Right ventricle myocardium superior (tissue), 1 donor: ENCODE results near the gene MAP2K5. TPM values are rescaled to one million over a fixed set of nuclear protein-coding genes. Genes with fewer than 3 reads are reported as not detected.
A peak's percentile ranks its signal among the peaks of the same experiment; 100 is the strongest.

Experiments
- ATAC-seq: fragments of 200-7000 bp; cut with Tn5 transposase; one replicate; pipeline ENCODE4 v1.9.1; 2020; ENCODE audit warnings: mild to moderate bottlenecking; ENCODE audit not compliant: poor library complexity
- DNase-seq: peaks from one replicate; pipeline ENCODE4 v3.0.0-alpha.2; 2020
- intact Hi-C: fragments of 100-400 bp; cut with DNase I; formaldehyde crosslinking; loops from one replicate; pipeline ENCODE4 v1.11.2; 2022
- total RNA-seq: library from RNA; stranded (reverse); fragmentation: NEBNext Ultra II Directional; extraction: Animal tissue kit (Norgen Biotek cat#: 25700); gene quantifications from one replicate; pipeline ENCODE4 v1.2.1, GENCODE V29; 2021
- donor health status: DM: no; HTN: yes; CAD: no; lungs with severe emphysema.

Gene MAP2K5
- total RNA-seq, 1 donor from 2014 or later: 18.8 TPM

DNA sequence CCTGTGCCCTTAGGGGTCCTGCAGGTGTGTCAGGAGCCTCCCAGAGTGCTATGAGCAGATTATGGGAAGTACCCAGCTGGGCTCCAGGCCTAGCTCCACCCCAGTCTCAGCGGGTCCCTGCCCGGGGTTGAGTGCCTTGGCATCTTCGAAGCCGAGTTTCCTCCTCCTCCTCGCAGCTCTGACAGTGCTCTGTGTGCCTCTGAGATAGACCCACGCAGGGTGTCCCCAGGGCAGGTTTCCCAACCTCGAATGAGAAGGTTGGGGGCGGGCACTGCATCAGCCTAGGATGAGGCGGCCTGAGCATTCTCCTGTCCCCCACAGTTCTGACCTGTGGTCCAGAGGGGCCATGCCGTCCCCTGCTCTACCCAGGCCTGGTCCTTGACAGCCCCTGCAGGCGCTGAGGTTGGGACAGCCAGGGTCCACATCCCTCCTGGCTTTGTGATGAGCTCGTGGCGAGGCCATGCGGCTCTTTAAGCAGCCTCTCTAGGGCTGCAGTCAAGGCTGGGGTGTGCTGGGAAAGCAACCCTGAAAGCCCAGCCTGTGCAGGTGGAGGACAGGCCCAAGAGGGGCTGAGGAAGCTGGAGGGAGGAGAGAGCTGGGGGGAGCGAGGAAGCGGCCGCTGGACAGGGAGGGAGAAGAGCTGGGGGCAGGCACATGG is 262.6 kb downstream of the MAP2K5 start:
- ATAC-seq: no peak
- no peak for DNase-seq
- intact Hi-C loops: no loop called here

DNA sequence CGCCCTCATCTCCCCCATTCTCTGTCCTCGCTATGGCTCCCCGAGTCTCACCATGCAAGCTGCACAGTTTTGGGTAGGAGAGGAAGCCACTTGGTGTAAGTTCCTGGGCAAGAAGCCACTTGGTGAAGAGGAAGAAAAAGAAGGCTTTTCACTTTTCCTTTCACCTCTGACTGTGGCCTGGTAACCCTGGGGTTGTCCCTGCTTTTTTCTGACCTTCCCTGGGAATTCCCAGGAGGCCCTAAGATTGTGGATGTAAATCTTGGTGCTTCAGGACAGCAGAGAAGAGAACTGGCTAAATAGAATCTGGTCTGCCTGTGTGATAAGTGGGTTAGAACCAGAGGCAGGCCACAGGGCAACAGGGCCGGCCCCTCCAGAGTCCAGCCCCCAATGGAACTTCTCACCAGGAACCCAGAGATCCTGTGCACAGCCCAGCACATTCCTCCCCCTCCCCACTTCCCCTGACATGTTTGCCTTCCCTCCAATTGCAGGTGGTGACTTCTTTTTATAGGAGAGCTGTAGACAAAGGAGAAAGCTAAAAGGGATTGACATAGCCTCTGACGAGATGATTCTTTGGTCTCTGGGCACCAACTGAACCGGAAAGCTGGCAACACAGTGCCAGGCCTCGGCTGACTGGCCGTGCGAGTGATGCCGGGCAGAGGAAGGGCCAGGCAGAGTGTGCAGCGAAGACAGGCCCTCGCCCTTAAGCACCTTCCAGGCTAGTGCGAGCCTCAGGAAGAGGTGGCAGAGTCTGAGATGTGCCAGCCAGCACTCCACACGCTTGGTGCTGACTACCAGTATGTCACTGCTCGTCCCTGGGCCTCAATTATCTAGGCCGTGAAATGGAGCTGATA is 263.4 kb downstream of the MAP2K5 start:
- ATAC-seq (no peak), DNase-seq (no peak)
- intact Hi-C loops: no loop called here

GRCh38 chr15:67806536-67806935 is 264.0 kb downstream of the MAP2K5 start:
- intact Hi-C loops: no loop called here

DNA sequence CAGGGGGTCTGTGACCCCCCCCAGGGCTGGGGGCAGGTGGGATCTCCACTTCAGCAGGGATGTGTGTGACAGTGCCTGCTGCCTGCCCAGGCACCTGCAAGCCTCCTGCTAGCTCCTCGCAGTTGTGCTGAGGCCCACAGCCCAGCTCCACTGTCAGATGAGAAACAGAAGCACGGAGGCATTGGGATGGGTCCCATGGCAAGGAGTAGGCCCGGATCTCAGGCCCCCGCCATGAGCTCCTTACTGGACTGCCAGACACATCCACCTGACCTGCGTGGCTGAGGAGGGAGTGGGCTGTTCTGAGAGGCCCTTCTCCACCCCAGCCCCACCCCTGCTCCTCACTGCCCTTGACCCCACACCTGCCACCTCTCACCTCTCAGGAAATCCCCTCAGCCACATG is 264.6 kb downstream of the MAP2K5 start:
- DNase-seq (no peak), ATAC-seq (no peak)
- intact Hi-C loops: no loop called here

More at GRCh38 chr15:67806536-67806935, 264.0 kb downstream of the MAP2K5 start:
- ATAC-seq (no peak), DNase-seq (no peak)

DNA sequence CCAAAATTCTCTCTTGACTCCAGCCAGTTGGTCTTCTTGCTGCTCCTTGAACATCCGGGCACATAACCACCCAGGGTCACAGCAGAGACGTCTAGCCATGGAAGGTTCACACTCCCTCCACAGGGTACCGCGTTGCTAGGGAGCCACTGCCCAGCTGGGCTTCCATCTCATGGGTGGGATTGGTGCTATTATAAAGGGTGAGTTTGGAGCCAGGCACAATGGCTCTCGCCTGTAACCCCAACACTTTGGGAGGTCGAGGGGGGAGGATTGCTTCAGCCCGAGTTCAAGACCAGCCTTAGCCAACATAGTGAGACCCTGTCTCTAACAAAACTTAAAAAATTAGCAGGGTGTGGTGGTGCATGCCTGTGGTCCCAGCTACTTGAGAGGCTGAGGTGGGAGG is 265.3 kb downstream of the MAP2K5 start:
- intact Hi-C loops: no loop called here
- ATAC-seq (no peak), DNase-seq (no peak)

- ATAC-seq (no peak), DNase-seq (no peak)
- intact Hi-C loops: no loop called here
Measured at GRCh38 chr15:67808821-67809220, 266.3 kb downstream of the MAP2K5 start.

DNA sequence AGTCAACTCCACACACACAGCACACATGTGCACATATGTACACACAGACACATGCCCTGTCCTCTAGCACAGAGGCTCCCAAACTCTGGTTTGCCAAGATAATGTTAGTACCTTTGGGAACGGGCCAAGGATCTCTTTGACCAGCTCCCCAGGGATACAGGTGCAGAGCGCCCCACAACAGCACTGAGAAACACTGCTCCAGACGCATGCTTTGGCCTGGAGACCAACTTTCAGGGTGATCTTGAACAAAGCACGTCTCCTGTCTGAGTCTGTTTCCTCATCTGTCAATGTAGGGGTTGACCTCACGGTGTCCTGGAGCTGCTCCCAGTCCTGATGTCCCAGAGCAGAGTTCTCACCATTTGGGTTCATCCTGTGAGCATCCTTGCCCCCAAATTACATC is 266.9 kb downstream of the MAP2K5 start:
- intact Hi-C loops: no loop called here
- ATAC-seq (no peak), DNase-seq (no peak)

GRCh38 chr15:67809866-67810265 is 267.4 kb downstream of the MAP2K5 start:
- intact Hi-C loops: no loop called here
- DNase-seq: no peak
- ATAC-seq: no peak

- DNase-seq (no peak), ATAC-seq (no peak)
- intact Hi-C loops: no loop called here
Measured at GRCh38 chr15:67812241-67812644, 269.7 kb downstream of the MAP2K5 start.

DNA sequence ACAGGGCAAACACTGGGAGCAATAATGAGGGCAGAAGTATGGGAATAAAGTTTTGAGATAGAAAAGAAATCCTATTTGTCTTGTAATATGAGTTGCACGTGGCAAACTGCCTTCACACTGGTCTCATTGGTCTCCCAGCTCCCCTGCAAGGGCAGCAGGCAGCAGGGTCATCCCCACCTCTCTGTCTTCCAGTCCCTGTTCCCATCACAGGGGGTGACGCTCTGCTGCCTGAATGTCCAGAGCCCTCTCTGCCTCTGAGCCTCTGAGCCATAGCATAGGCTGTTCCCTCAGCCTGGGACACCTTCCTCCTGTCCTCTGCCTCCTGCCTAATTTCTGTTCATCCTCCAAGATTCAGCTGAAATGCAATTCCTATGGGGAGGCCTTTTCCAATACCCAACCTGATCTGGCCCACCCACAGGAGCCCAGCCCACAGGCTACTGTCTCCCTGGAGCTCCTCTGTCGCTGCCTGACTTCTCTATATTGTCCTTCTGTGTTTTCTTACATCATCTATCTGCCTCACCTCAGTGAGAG is 270.7 kb downstream of the MAP2K5 start:
- DNase-seq (no peak), ATAC-seq (no peak)
- intact Hi-C loops: no loop called here

- no peak for DNase-seq
- no peak for ATAC-seq
- intact Hi-C loops: no loop called here
Measured at GRCh38 chr15:67815036-67815592, 272.6 kb downstream of the MAP2K5 start.

- DNase-seq (no peak), ATAC-seq (no peak)
- intact Hi-C loops: no loop called here
Measured at GRCh38 chr15:67816668-67817067, 274.2 kb downstream of the MAP2K5 start.

DNA sequence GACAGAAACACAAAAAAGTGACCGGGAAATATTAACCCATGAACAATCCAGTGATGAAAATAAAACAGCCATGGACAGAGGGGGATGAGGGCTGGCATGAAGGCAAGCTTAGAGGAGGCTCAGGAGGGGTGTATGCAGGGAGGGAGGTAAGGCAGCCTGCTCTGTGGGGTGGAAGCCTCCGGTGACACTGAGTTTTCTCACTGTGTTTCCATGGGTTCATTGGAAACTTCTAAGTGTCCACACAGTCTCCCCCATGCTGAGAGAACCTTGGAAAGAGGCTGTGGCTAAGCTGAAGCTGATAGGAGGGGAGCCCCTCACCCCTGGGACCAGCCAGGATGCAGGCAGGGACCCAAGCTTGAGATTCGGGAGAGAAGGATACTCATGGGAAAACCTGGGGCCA is 276.0 kb downstream of the MAP2K5 start:
- DNase-seq (no peak), ATAC-seq (no peak)
- intact Hi-C loops: no loop called here

DNA sequence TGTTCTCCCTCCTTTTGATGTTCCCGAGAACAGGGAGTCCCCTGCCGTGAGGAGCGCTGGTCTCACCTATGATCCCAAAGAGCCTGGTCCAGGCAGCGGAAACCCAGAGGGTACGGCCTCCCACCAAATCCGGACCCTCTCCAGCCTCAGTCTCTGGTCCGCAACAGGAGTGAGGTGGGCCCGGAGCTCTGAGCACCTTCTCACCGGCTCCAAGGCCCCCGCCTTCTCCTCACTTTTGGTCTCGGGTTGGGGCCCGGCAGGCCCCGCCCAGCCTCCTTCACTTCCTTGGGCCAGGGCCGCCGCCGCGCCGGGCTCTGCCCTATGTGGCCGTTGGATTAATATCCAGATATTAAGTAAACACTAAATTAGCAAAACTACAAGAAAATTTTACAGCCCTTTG is 277.1 kb downstream of the MAP2K5 start:
- DNase-seq (no peak), ATAC-seq (no peak)
- intact Hi-C loops: no loop called here

DNA sequence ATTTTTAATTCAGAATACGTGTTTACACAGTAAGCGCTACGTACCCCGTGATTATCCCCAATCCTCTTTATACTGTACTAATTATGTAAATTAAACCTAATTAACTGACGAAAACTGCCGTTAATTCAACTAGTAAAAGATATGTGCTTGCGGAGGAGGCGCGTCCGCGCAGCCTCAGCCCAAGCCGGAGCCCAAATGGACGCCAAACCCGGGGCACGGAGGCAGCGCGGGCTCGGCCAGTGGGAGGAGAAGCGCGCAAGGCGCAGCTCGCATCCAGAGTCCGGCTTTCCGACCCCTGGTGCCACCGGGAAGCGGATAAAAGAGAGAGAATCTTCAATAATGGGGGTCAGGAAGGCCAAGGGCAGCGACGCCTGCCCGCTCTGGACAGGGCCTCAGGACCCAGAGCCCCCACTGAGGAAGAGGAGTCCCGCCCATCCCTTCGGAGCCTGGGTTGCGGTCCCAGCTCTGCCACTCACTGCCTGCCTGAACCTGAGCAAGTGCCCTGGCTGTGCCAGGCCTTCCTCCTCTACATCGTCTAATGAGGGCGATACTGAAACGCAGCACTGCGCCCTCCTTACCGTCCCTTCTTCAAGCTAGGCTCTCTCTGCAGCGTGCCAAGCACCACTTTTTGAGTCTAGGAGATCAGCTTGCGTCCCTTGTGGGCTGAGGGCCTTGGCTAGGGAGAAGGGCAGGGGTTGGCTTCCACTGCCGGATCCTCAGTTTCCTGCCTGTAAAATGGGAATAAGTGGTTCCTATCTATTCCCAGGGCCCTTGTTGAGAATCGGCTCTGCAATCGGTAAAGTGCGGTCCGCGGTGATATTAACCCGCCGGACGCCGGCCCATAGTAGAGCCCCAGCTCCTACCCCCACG is 277.9 kb downstream of the MAP2K5 start:
- DNase-seq: no peak
- no peak for ATAC-seq
- intact Hi-C loops: no loop called here

GRCh38 chr15:67820992-67821783 is 278.7 kb downstream of the MAP2K5 start:
- intact Hi-C loops: no loop called here
- ATAC-seq (peak; percentile 85), DNase-seq (peak; percentile 76)

DNA sequence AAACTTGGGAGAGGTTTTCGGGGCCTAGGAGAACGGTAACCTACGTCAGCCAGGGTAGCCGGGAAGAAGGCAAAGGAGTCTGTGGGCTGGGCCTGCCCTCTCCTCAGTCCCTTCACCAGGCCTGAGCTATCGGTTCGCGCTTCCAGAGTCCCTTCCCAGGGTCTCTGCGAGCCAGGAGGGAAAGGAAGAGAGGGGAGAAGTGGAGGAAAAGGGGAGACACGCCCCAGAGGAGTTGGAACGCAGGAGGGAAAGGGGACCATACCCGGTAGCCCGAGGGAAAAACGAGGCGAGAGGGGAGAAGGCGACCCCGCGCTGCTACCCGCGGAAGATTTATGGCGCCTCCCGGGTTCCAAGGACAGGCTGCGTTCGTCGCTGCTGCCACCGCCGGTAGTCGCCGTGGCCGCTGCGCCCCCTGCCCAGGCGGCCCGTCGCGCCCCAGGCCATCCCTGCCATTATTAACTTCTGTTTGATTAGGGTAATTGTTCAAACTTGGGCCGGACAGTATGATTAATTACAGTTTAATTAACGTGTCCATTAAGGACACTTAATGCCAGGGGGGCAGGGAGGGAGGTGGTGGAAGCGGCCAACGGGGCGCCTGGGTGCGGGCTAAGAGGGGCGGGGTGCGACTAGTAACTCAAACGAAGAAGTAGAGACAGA is 279.4 kb downstream of the MAP2K5 start:
- no peak for DNase-seq

More for the DNA sequence above, 279.4 kb downstream of the MAP2K5 start:
- no peak for ATAC-seq
- intact Hi-C loops: no loop called here
